HG03045 (cell line): ENCODE data around the gene TRIM37.
"Not testable (repeated sequence)": the region's sequence is repeated elsewhere in the genome, so short reads cannot be mapped to it uniquely, and the experiment has no call there.

ENCODE experiments used
- ATAC-seq: cut with Tn5 transposase; IDR thresholded peaks from one replicate; pipeline ENCODE4 v1.9.1; 2021; ENCODE audit warnings: mild to moderate bottlenecking, moderate library complexity; ENCODE audit not compliant: unreplicated experiment

Gene TRIM37

DNA sequence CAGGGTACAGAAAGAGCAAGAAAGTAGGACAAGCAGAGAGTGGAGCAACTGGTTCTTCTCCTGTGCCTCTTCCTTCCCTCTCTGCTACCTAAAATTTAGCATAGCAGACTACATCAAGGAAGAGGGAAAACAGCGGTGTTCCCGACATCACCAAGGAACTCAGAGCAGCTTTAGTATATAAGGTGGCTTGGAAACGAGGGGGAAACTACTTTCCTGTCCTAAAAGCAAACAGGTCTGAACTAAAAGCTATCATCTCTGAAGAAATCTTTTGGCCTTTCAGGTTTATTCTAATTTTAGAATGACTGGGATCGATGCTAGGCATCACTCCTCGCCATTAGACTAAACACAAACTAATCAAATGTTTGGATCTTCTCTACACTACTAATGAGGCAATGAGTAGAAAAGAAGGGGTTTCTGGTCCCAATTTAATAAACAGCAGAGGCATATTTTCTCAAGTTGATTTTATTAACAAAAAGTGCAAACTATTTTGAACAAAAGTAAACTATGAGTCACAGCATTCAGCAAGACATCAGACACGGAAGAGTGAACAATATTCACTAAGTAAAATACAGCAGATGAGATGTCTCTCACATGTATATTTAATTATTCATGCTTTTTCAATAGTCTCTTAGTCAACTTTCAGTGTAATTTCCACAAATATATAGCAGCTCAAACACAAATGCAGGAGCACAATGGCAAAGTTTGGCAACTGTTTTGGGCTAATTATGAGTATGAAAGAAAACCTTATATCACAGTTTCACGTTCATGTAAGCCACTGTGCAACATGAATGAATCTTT lies 108.7 kb downstream of the TRIM37 start:
- ATAC-seq = no peak

DNA sequence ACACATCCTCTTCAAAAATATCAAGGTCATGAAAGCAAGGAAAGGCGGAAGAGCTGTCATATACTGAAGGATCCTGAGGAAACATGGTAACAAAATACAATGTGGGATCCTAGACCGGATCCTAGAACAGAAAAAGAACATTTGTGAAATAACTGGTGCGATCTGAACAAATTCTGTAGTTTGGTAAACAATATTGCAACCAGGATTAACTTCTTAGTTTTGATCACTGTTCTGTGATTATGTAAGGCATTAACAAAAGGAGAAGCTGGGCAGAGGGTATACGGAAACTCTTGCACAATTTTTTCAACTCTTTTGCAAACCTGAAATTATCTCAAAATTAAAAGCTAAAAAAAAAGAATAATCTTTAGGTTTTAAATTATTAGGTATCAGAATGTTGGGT lies 109.7 kb downstream of the TRIM37 start:
- ATAC-seq = no peak

DNA sequence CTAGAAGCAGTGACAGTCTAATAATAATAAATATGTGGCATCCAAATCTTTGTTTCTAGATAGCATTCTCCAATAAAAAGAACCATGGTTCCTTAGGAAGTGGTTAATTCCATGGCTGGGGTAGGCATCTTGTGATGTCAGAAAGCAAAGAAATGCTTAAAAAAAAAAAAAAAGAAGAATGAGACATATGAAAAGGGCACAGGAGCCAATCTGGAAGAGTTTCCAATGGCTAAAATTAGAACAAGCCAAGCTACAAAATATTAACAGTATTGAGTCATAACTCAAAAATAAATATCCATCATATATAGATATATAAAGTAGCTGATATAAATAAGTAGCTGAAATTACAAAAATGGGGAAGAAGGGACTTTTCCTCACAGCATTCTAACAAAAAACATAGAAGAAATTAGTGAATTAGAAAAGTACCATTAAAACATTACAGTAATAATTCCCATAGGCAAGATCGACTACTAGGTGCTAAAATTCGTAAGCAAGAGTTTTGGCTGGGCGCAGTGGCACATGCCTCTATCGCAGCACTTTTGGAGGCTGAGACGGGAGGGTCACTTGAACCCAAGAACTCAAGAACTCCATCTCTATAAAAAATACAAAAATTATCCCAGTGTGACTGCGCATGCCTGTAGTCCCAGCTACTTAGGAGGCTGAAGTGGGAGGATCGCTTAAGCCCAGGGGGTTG lies 111.3 kb downstream of the TRIM37 start:
- no peak for ATAC-seq

DNA sequence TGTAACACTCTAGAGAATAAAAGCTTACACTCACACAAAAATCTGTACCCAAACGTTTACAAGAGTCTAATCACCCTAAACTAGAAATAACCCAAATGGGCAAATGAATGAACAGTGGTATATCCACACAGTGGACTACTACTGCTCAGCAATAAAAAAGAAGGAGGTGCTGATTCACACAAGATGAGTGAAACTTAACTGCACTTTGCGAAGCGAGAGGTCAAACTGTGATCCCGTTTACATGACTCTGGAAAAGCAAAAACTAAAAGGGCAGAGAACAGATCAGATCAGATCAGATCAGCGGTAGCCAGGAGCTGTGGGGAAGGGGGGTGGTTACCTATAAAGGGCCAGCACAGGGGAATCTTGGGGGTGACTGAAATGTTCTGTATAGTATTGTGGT lies 113.4 kb downstream of the TRIM37 start:
- ATAC-seq = no peak

DNA sequence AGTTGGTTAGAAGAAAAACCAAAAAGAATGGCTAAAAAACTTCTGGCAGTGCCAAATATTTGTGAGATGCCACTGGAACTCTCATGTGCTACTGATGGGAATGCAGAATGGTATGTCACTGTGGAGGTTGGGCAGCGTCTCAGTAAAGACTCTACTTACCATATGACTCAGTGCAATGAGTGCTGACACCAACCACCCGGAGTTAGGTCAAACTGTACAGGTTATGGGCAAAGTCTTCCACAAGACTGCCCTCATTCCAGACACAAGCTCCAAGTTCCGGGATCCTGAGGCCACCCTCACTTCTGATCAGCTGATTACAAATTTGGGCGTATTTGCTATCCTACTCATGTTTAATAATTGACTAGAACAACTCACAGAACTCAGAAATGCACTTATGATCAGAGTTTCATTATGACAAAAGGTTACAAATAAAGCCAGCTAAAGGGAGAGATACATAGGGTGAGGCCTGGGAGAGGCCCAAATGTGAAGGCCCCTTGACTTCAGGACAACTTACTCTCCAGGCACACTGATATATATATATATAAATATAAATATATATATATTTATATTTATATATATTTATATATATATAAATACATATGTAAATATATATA lies 114.9 kb downstream of the TRIM37 start:
- ATAC-seq = peak; percentile 65

DNA sequence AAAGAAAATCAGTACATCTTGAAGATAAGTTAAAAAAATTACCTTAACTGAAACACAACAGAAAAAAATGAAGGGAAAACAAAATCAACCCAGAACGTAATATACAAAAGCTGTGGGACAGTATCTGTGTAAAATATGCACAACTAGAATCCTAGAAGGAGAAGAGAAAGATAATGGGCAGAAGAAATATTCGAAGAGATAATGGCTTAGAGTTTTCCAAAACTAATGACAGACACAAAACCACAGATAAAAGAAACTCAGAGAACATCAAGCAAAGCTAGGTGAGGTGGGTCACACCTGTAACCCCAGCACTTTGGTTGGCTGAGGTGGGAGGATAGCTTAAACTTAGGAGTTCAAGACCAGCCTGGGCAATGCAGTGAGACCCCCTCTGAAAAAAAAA lies 117.1 kb downstream of the TRIM37 start:
- ATAC-seq = no peak

DNA sequence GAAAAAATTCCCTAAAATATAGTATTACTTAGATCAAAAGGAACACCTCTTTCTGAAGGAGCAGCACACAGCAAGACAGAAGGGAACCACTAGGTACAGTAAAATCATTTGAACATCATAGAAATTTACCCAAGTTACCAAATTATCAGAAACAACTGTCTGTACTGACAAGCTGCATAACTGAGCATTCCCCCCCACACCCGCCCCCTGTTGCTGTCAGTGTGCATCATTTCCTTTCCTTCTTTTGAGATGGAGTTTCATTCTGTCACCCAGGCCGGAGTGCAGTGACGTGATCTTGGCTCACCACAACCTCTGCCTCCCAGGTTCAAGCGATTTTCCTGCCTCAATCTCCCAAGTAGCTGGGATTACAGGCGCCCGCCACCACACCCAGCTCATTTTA lies 120.7 kb downstream of the TRIM37 start:
- ATAC-seq = no peak

DNA sequence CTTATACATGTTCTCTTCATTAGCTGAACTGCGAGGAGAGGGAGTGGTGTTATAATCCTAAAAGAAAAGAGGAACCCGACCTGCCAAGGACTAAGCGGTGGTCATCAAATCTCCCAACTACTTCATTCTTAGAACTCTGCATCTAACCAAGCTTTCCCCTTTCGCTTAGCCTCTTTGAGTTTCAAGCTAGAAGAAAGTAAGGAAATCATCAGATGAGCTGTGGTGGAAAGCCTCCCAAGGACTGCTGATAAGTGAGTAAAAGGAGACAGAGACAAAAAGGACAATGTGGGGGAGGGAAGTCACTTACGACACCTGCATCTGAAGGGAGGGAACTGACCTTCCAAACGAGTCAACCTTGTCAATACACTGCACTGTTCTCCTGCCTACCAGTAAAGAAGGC lies 121.3 kb downstream of the TRIM37 start:
- ATAC-seq = no peak

DNA sequence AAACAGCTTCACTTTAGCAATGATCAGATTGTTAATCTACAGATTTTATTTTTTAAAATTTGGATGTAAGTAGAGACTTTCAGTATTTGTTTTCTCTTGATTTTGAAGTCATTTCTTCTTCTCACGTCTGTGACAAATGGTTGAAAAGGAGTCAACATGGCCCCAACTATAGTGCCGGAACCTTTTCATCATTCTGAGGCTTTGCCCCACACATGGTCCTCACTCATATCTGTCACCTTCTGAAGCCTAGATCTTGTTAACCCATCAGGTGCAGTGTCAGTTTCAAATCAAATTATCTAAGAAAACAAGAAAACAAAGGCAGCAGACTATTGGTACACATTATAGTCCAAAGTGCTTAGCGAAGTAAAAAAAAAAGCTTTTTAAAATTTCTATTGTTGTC lies 124.1 kb downstream of the TRIM37 start:
- ATAC-seq = no peak

DNA sequence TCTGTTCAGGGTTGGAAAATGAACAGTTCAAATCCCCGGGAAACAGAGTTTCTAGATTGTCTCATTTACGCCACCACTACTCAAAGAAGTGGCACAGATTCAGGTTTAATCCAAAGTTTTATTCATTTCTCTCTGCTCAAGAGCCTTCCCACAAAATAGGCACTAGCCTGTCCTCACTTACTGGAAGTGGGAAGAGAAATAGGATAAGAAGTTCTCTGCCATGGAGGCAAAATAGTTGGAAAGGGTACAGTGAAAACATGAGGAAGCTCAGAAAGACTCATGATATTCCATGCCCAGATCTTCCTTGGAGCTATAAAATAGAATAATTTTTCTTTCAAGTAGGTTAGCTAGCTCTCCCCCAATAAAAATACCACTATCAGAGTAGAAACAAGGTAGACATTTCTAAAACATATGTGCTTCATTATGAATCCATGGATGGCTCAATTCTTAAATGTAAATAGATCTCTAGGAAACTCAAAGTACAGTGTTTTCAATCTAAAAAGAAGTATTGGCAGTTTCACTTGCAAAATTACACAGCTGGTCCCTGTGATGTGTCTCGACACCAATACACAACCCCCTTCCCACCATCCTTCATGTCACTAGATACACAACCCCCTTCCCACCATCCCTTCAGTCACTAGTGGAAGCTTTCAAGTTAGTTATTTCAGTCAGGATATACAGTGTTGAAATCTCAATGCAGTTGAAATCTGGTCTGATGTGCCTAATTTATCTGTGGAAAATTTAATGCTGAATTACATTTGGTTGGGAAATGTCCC lies 125.8 kb downstream of the TRIM37 start:
- ATAC-seq = no peak

DNA sequence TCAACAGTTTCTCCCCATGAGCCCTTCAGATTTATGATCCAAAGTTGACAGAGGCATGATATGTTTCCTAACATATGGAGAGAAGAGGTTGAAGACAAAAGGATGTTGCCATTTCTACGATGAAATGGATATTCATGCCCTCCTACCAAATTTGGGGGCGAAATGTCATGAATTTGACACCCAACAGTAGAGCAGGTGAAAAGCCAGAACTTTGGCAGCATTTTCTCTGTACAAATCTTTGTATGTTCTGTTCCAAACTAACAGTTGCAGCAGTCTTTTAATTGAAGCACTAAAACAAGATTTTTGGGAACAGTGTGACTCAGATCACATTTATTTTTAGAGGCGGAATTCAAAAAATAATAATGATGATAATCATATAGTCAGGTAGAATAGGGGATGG lies 130.1 kb downstream of the TRIM37 start:
- ATAC-seq = no peak

DNA sequence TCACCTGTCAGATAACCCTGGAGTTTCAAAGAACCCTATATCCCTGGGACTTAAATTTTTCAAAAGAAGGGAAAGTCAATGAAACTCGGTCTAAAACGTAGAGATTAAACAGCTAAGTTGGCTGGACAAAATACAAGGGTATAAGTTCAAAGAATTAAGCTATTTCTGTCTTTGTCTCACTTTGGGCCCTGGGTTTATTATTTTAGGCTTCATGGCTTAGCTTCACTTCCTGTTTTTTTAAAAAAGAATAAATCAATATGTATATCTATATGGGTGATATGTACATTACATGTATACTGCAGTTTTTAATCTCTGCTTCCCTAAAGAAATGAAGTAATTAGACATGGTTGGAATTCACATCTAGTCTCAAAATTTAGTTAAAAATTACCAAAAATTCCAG lies 132.3 kb downstream of the TRIM37 start:
- ATAC-seq = no peak

DNA sequence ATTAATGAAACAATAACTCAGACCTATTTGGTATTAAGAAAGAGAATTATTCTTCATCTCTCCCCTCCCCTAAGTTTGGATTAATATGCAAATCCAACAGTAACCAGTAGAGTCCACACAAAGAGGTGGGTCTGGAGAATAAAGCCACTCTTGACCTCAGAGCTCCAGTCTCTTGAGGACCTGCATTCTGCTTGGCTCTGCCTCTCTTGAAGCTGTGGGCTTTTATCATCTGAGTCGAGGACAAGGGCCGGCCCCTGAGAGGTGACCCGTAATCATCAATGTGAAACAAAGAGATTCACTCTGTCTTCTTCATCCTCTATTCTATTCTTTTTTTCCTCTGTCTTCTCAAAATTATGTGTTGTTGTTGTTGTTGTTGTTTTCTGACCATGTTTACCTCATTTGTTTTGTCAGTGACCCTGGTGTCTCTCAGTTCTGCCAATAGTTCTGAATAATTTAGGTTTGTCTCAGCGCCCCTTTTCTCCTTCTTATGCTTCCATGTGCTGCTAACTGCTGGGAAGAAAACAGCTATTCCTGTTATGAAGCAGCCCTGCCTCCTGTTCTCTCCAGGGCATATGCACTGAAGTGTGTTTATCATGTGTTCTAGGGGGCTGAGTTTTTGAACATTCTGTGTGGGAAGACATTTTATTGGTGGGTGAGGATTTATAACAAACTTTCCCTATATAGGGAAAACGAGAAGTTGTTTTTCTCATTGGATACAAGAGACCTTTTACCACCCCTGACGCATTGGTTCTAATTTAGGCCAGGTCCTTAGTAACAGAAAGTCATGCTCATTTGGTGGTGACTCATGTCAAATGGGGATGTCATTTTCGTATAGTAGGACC lies 135.8 kb downstream of the TRIM37 start:
- no peak for ATAC-seq

DNA sequence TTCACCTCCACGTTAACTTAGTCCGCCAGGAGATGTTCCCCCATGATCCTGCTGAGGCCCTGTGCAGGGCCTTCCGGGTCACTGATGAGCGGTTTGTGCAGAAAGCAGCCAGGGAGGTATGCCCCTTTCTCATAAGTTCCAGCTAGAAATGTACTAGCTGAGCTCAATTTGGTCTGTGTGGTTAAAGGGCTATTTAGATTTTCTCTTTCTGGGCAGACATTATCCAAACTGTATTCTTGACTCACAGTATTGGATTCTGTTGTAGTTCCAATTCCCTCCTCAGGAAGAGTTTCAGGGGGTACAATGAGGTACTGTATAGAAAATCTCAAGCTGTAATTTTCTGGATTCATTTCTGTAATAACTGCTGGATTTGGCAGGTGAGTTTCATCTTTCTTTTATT lies 137.1 kb downstream of the TRIM37 start:
- ATAC-seq = no peak

DNA sequence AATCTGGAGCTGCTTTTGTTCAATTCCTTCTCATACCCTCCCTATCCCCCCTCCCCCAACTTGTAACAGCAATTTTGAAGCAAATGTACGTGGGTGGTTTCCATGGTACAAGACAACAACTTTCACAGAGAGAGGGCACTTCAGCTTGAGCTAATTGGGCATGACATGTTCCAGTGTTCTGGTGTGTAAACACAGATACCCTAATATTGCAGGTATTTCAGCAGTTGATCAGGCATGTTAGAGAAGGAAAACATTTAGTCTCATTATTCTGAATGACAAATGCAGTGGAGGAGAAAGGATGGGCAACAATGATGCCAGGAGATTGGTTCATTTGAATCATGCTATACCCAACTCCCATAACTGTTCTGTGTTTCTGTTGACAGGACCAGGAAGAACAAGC lies 137.5 kb downstream of the TRIM37 start:
- ATAC-seq = no peak

DNA sequence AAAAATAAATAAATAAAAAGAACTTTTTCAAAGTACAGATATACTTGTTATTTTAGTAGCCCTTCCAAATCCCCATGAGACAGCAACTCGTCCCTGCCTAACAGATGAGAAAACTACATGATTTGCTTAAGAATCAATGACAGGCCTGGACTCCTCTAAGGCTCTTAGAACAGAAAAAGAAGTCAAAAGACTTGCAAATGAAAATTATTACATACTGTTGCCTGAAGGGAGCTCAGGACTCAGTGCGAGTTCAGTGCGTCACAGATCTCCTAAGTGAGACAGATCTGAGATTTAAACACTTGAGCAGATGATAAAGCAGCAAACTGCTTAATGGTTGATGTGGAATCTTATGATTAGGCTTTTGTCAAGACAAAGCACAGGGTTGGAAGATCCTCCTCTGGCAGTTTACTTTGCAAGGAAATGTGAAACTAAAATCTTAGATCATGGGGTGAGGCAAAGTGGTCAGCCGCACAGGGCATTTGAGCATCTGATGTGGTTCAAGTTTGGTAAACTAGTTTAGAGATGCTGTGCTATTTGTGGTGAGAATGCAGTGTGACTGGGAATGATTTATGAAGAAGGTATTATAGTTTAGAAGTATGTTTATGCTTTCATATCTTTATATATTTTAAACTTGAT lies 138.1 kb downstream of the TRIM37 start:
- ATAC-seq = no peak

DNA sequence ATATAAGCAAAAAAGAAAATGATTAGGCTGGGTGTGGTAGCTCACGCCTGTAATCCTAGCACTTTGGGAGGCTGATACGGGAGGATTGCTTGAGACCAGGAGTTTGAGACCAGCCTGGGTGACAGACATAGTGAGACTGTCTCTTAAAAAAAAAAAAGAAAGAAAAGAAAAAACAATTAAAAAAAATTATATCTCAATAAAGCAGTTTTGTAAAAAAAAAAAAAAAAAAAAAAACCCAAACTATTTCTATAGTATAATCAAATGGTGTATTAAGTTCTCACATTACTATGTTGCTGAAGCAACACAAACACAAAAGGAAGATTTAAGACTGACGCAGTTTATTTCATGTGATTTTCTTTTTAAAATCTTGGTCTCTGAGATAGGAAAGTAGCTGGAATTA lies 140.5 kb downstream of the TRIM37 start:
- ATAC-seq = no peak

DNA sequence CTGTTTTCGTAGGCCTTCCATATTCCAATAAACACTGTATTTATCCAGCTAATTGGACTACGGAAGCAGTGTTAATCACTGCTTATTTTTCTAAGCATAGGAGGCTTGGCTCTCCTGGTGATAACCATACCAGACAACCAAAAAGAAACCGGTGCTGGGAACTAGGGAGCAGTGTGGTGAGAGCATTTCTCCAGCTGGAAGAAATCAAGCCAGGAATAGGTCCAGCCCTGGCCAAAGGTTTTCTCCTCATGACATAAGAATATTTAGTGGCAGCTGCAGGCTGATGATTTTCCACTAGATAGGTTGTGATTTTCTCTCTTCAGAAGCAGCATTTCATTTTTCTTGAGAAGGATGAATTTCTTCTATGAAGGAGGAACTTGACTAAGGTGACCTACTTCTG lies 141.5 kb downstream of the TRIM37 start:
- ATAC-seq = no peak

DNA sequence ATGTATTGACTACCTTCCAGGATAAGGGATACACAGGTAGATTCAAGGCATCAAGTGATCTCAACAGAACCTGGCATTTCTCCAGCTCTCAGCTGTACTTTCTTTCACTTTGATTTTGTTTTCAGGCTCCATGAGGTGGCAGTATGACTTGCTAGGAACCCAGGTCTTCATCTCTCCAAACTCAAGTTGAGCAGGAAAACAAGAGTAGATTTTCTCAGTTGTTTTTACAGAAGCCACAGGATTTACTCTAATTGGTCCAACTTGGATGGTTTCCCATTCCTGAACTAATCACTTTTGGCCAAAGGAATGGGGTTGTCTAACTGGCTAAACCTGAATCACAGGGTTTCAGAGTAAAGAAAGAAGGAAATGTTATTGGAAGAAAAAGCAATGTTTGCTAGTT lies 146.6 kb downstream of the TRIM37 start:
- ATAC-seq = no peak

DNA sequence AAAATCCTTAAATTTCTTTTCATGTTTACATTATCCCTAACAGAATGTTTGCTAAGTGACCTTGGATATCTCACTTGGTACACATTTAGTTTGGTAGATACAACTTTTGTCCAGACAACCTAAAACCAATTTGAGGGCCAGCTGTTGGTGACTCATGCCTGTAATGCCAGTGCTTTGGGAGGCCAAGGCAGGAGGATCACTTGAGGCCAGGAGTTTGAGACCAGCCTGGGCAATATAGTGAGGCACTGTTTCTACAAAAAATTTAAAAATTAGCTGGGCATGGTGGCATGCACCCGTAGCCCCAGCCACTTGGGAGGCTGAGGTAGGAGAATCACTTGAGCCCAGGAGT lies 149.0 kb downstream of the TRIM37 start:
- not testable (repeated sequence) for ATAC-seq
